WERI-Rb-1 (cell line): Measurements from ENCODE around the gene NR1H4.

ENCODE experiments used
- DNase-seq: peaks from one replicate; pipeline ENCODE4 v3.0.0-alpha.2; 2020
- H3K27ac ChIP-seq: fragments of 250-450 bp; sonication (Bioruptor Pico); 2 replicates; pipeline ENCODE4 v1.5.1; 2020; ENCODE audit warnings: mild to moderate bottlenecking, moderate library complexity
- H3K27me3 ChIP-seq: fragments of 250-450 bp; sonication (Bioruptor Pico); 2 replicates; pipeline ENCODE4 v1.5.1; 2021; ENCODE audit warnings: mild to moderate bottlenecking, low read depth, moderate library complexity; ENCODE audit not compliant: insufficient read depth, severe bottlenecking
- H3K36me3 ChIP-seq: fragments of 250-450 bp; sonication (Bioruptor Pico); 2 replicates; pipeline ENCODE4 v1.5.1; 2020; ENCODE audit warnings: mild to moderate bottlenecking, moderate library complexity
- H3K4me3 ChIP-seq: 2 replicates; pipeline ENCODE4 v1.5.1; 2011; ENCODE audit warnings: low read depth, mild to moderate bottlenecking, control low read depth, low read length
- H3K9me3 ChIP-seq: fragments of 250-450 bp; sonication (Bioruptor Pico); 2 replicates; pipeline ENCODE4 v1.5.1; 2021; ENCODE audit warnings: mild to moderate bottlenecking, moderate library complexity; ENCODE audit not compliant: severe bottlenecking
- CTCF ChIP-seq: IDR thresholded peaks from 2 replicates; pipeline ENCODE4 v1.5.1; 2011; ENCODE audit warnings: low read depth, mild to moderate bottlenecking, control low read depth, inconsistent platforms, low read length

NR1H4 gene

GRCh38 chr12:100612606-100613005, 138.9 kb downstream of the NR1H4 start:
- no peak overlapping the region for H3K4me3 ChIP-seq
- TF ChIP-seq CTCF = no peak
- no peak overlapping the region for H3K27ac ChIP-seq
- no peaks in the 10 kb centered on the region for H3K9me3 ChIP-seq
- DNase-seq = no peak
- peaks cover 20% of the 10 kb centered on the region for H3K36me3 ChIP-seq
- H3K27me3 ChIP-seq = no peaks in the 10 kb centered on the region
